NCI-H82 treated with DMSO at 0.1 percent for 48 hours (cell line): Measurements from ENCODE around the gene SLC7A8.

ENCODE experiments used
- DNase-seq: peaks from one replicate; lab custom pipeline; 2025; ENCODE audit not compliant: unreplicated experiment; lab: John Stamatoyannopoulos, UW

SLC7A8 gene

DNA sequence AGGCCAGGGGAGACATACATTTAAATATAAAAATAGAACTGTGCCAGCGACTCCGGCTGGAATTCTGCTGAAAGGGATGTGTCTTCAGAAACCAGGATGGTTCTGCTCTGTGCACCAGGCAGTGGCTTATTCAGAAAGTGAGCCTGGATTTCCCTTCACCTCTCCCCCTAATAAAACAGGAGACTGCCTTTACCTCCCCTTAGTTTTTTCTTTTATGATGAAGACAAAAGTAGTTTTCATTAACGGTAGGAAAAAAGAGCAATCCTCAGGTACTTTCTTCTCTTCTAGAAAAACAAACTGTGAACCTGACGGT, 346 bp downstream of the SLC7A8 start:
- no peak for DNase-seq

DNA sequence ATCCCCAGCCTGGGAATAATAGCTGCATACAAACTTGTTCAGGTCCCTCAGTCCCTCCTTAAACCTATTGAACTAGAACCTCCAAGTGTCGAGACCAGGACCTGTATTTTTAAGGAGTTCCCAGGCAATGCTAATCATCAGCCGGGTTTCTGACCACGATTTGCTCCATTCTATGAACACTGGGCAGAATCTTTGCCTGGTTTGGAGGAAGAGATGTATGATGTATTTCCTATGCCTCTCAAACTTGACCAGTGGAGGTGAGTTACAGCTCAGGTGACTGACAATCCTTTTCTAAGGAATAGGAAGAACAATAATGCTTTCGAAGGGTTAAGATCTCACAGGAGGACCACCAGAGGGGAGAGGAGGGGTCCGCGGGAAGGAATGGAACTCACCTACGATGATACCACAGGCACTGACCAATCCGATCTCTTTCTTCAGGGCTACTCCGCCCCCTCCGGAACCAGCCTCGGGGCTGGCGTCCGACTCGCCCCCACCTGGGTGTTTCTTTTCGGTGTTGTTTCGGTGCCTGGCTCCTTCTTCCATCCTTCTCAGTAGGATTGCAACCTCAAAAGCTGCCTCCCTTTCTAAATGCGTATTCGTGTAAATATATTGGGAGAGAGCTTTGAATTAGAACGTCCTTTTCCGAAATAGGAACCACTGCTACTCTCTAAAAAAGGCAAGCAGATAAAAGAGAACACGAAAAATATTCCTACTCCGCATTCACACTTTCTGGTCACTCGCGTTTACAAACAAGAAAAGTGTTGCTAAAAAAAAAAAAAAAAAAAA, 895 bp downstream of the SLC7A8 start:
- peak; percentile 83 for DNase-seq

DNA sequence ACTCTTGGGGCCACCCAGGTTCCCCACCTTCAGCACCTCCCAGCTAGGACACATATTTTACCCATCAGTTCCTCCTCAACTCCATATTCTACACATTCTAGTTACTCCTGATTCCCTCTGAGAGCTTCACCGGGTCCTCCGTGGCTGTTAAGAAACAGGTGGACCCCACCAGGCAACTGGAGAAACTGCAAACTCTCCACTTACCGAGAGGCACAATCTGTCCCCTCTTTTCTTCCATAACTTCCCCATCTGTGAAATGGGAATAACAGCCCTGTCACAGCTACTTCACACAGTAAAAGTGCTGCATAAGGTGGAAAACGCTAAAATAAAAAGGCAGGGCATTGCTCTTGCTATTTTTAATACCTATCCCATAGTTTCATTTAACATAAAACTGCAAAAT, 1.5 kb downstream of the SLC7A8 start:
- no peak for DNase-seq

DNA sequence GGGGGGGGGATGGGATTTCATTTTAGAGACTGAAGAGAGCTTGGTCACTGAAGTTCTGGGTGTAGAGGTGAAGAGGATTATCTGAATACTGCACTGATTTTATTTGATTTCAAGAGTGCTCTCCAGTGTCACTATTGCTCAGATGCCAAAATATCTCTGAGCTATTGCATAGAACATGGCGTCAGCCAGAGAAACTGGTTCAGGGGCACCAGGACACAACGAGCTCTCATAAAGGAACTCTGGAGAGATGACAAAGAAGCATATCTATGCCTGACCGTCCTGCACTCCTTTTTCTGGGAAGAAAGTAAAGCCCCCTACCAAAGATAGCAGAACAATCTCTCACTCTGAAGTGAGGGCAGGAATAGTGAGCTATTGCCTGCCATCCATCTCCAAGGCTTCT, 2.0 kb downstream of the SLC7A8 start:
- no peak for DNase-seq

DNA sequence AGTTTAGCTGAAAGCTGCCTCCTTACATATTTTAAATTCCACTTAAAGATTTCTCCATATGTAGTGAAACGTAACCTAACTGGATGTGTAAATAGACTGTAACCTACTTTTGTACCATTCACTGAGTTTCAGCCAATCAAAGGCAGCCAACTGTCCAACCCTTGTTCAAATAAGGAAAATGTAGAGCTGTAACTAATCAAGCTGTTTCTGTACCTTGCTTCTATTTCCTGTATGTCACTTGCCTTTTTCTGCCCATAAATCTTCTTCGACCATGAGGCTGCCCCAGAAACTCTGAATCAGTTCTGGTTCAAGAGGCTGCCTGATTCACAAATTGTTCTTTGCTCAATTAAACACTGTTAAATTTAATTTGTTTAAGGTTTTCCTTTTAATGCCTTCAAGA, 6.3 kb downstream of the SLC7A8 start:
- no peak for DNase-seq

DNA sequence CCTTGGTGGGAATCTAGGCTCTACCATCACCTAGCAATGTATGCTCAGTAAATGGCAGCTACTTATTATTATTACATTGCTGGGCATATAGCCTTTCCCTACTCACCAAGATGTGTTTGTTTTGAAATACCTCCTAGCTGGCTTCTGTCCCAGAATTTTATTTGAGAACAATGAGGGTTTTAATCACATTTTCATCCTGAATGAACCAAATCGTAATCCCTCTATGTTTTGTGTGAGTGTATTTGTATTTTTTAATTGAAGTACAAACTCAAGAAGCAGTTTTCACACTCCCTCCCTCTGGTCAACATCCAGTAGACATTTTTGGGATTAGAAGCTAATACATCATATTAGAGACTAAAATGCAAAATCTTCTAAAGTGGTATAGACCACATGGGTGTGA, 7.6 kb downstream of the SLC7A8 start:
- no peak for DNase-seq

DNA sequence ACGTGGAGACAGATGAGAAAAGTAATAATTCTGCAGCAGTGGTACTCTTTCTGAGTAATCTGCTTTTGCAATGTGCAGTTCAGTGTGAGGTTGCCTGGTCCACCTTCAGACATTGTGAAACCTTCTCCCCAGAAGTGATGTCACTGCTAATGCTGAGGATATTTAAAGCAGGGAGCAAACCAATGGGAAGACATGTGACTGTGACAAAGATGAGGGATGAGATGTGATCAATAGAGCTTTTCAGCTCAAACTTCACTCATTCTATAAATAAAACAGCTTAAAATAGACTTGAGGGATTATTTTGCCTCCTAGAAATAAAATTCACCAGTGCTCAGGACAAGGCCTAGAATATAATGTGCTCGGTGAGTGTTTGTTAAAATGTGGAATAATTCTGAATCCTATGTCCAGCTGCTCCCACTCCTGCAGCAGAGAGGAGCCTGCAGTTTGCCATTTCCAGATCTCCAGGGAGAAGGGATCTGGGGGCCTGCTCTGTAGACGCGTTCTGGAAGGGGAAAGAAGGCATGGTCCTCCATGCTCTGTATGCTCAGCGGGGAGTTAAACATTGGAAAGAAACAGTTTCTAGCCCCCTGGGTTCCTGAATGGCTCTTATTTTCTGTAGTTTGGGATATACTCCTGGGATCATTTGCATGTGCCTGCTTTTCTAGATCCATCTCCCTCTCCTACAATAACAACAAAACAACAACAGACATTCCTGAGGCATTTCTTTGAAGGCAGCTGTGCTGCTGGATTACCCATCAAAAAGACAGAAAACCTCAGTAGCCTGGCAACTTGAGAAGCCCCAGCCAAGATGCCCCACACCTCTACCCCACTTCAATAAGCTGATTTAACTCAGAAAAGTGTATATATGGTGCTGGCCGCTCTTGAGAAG, 8.9 kb downstream of the SLC7A8 start:
- DNase-seq = no peak

DNA sequence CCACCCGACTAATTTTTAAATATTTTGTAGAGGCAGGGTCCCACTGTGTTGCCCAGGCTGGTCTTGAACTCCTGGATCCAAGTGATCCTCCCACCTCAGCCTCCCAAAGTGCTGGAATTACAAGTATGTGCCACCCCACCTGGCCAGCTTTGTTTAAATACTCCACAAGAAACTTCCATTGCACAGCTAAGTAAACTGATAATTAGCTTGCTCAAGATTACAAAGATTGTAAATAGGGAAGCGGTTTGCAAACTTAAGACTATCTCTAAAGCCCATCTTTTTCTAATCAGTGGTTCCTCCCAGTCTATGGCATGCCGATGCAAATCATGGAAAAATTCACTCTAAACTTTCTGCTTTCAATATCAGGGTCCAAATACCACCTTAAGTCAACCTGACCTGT, 9.7 kb downstream of the SLC7A8 start:
- DNase-seq = no peak

DNA sequence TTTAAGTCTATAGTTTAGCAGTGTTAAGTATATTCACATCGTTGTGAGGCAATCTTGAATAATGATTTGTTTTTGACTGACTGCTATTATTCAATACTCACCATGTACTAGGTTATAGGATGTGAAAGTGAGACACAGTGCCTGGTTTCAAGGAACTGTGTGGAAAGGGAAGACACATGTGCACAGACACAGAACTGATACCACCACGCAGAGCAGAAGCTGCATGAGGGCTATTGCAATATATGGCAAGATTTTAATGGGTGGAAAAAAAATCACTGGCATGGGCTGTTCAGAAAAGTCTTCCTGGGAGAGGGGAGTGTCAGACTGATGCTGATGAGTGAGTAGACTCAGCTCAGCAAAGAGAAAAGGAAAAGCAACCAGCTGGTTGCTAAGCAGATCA, 10.4 kb downstream of the SLC7A8 start:
- DNase-seq = no peak

DNA sequence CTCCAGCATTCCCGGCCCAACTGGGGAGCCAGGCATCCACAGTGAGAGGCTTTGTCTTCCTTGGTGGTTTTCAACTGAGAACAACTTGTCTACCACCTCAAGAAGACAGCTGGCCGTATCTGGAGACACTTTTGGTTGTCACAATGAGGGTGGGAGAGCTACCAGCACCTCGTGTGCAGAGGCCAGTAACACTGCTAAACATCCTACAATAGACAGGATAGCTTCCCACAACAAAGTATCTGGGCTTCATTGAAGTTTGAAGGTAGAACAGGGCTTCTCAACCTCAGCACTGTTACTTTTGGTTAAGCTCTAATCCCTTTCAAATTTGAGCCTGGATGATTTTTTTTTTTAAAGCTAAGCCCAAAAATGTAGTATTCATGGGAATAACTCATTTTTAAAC, 10.9 kb downstream of the SLC7A8 start:
- DNase-seq = no peak

DNA sequence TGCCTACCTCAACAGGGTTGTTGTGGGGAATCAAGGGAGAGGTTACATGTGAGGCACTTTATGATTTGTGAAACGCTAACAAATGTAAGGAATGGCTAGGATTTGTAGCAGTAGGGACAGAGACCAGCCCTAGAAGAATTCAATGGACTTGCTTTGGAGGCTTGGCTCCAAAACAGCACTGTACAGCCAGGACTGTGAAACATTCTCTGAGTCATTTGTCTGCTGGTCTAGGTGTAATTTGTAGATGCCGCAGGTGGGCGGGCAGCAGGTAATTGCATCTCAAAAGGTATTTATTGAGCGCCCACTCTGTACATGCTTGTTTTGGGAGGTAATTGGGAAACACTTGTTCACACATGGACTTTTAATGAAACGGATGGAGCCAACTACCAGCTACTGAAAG, 11.4 kb downstream of the SLC7A8 start:
- DNase-seq = no peak

DNA sequence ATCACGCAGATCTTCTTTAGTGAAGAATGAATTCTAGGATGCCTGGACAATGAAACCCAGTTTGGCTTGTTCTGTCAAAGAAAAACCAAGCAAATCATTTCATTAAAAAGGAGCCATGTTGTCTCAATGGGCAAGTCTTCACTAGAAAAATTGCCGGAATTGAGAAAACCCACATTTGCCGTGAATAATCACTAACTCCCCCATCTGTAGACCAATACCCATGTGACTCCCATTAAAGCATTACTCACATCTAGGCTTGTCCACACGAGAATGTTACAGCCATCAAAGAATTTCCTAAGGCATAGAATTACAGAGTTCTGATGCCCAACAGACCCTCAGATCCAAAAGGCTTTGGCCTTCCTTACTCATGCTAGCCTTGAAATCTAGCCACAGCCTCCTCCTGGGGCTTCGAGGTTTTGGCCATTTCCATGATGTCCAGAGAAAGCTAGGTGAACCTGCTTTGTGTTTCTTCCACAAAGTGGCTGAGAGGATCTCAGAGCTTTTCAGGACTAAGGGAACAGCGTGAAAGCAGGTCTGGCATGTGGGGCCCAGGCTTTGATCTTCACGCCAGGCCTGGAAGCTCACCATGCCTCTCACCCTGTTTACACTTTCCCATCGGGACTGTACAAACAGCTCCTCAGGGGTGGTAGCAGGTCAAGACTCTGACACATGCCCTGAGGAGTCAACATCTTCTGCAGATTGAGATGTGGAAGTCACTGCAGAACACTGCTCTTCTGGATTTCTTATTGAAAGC, 12.1 kb downstream of the SLC7A8 start:
- DNase-seq = no peak

DNA sequence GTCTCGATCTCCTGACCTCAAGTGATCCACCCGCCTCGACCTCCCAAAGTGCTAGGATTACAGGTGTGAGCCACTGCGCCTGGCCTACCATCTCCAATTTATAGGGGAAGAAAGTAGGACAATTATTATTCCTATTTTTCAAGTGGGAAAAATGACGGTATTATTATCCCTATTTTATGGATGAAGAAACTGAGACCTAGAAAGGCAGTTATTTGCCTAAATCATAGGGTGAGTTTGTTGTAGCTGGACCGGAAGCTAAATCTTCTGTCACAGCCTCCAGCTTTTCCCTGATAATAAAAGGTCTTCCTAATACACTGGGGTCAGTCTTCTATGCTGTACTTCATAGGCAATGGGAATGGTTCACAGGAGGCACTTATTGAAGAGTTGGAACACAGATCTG, 13.8 kb downstream of the SLC7A8 start:
- no peak for DNase-seq

DNA sequence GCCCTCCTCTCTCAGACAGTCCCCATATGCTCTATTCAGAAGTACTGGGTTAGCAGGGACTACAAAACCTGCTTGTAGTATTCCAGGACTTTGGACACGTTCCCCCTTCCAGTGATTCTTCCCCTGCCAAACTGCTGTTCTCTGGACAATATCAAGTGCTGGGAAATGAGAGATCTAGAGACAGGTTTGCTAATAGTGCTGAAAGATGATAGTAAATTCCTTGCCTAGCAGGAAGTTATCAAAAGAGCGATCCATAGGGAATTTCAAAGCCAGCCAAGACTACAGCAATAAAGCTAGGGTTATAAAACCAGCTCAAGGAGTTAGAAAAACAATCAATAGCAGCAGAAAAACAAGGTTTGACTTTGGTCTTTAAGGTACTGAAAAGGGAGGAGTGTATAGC, 15.2 kb downstream of the SLC7A8 start:
- no peak for DNase-seq

DNA sequence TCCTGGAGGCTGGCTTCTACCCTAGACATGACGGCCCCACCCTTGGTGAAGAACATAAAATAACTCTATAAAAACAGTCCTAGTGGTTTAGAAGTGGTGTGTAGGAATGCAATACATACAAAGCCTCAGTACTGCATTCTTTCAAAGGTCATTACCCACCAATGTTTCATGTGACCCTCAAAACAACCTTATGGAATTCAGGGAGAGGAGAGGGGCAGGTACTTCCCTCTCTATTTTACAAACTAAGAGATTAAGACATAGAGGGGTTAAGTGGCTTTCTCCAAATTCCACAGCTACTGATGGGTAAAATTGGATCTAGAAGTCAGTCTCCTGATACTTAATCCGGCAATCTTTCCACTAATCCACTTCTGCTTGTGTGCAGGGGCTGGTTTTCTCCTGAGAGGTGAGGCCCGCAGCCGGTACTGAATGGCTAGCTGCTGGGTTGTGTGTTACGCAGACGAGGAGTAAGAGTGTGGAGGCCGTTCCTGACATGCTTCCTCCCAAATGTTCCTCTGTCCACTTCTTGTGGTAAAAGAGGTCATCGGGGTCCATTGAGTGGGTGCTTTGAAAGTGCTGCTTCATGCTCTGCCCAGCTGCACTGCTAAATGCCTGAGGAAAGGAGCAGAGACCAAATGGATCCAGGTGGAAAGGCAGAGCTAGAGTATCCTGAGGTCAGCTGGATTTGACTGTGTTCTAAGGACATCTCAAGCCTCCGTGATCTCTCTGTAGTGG, 16.2 kb downstream of the SLC7A8 start:
- peak; percentile 95 for DNase-seq

DNA sequence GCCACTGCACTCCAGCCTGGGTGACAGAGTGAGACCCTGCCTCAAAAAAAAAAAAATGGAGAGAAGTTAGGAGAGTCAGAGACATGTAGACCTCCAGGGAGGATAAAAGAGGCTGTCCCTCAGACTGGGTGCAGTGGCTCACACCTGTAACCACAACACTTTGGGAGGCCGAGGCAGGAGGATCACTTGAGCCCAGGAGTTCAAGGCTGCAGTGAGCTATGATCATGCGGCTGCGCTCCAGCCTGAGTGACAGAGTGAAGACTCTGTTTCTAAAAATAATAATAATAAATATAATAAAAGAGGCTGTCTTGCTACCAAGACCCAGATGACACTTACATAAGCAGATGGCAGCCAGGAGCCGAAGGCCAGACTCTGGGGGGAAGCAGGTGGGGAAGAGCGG, 18.5 kb downstream of the SLC7A8 start:
- DNase-seq = no peak

DNA sequence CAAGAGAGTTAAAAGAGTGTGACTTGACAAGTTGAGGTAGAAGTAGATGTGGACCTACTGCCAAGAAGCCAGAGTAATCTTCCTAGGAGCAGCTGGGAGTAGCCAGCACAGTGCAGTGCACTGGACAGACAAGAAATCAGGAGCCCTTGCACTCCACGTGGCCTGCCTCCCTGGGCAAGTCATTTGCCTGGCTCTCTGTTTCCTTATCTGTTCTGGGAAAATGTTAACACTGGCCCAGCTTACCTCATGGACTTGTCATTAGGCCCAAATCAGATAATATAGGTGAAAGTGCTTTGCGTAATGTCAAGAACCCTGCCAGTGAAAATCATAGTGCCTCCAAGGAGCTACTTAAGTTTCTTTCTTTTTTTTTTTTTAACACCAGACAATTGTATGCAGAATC, 19.2 kb downstream of the SLC7A8 start:
- no peak for DNase-seq

DNA sequence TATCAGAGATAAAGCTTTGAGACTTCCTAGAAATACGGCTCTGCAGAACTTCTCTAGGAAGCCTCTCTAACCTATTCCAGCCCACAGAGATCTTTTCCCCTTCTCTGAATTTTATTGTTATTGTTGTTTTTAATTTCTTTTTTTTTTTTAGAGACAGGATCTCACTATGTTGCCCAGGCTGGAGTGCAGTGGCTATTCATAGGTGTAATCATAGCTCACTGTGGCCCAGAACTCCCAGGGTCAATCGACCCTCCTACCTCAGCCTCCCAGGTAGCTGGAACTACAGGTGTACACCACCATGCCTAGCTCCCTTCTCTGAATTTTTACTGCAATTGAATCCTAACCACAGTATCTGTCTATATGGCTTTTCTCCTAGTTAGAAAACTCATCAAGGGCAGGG, 19.6 kb downstream of the SLC7A8 start:
- no peak for DNase-seq

DNA sequence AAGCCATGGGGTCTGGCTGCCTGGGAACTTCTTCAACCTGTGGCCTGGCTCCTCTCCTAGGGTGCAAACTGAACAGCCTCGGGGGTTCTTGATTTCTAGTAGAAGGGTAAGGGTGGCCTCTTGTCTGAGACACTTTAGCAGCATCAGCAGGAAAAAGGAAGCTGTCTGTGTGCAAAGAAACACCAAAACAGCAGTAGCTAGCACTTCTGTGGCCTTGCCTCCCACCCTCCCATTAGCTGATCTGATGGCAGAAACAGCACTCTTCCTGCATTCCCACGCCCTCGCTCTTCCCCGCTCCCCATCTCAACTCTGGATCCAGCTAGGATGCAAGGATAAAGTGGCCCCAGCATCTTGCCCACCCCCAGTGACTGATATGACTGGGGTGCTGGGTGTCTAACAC, 20.7 kb downstream of the SLC7A8 start:
- no peak for DNase-seq

DNA sequence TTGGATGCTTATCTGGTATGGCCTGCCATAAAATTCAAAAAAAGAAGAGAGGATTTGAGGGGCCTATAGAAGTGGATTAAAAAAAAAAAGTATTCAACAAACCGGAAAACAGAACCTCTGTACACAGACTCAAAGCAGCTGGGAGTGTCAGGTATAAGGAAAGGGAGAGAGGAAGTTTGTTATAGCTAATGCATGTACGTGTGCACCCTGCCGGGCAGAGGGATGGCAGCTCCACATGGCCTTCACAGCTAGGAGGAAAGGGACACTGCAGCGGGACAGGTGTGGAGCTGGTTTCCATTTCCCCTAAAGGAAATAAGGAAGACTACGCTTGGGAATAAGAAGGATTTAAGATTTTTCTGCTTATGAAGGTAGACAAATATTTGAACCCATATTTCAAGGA, 21.5 kb downstream of the SLC7A8 start:
- no peak for DNase-seq

DNA sequence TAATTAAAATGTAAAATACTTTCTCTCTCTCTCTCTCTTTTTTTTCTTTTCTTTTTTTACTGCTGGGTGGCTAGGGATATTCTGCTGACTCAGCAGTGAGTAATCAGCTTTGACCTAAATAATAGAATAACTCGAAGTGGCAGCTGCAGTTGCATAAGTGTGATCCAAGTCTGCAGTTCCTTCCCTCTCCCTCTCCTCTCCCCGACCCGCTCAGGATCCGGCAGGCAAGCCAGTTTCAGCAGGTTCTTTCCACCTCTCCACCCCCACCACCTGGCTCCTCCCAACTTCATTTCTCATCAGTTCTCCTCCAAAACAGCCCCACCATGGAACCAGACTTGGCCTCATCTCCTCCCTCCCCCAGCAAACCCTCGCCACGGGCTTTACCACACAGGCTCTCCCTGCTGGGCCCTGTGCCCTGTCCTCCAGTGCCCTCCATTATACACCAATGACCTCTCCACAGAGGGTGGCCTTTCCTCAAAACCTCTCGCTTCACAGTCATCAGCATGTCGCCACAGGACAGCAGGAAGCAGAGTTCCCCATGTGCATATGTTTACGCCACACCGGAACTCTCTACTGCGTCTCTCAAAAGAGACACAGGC, 22.4 kb downstream of the SLC7A8 start:
- DNase-seq = peak; percentile 15
